SIG-M5 (cell line): ENCODE measurements around the gene GON4L.
"Not testable (repeated sequence)": the region's sequence is repeated elsewhere in the genome, so short reads cannot be mapped to it uniquely, and the experiment has no call there.

Source experiments
- DNase-seq: peaks from one replicate; lab custom pipeline; 2025; lab: John Stamatoyannopoulos, UW

GON4L gene

DNA sequence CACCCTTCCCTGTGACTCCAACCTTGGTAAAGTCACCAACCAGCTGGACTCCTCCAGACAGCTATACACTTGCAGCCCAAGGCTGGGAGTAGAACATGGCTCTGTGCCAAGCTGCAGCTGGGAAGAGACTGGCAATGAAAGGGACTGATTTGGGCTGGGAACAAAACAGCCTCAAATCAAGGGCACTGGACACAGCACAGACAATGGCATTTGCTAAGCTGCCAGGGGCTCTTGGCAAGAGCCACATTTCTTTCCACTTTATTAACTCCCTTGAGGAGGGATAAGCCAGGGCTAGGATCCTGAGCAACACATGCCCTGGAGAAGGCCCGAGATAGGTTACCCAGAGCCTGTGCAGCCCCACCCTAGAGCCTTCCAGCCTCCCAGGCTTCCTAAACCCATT lies 14.4 kb upstream of the GON4L start:
- no peak for DNase-seq

DNA sequence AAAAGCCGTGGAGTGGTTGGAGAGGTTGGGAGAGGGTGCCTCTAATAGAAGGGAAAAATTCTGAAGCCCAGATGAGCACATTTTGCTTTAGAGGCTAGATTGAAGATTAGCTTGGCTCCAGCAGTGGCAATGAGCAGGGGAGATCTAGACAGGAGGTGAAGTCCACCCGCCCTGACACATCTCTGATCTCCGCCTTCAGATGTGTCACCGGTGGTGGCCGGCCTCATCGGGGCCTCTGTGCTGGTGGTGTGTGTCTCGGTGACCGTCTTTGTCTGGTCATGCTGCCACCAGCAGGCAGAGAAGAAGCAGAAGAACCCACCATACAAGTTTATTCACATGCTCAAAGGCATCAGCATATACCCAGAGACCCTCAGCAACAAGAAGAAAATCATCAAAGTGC lies 10.8 kb upstream of the GON4L start:
- DNase-seq, result no peak

DNA sequence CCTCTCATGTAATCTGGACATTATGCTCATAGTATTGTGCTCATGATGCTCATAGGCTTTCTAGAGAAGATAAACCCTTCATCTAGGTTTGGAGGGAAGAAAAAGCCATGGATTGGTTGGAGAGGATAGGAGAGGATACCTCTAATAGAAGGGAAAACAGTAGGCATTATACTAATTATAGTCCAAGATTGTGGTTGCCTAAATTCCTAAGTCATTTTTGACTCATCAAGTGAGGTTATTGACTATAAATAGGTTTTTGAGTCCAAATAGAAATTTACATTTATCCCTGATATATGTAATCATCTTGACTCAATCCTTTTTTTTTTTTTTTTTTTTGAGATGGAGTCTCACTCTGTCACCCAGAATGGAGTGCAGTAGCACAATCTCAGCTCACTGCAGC lies 7.4 kb upstream of the GON4L start:
- DNase-seq, result no peak

DNA sequence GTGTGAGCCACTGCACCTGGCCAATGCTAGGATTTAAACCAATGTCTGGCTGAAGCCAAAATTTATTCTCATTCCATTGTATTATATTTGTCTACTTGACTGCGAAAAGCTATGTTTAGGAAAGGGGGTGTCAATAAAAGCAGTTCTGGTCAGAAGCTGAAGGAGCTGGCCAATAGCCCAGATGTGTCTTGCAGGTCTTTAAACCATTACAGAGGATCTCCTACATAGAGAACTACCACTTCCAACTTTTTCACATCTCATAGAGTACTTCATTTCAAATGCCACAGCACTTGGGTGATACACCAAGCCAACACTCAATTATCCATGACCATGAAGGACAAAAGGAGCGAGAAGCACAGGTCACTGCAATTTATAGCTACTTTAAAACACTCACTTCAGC lies 4.9 kb upstream of the GON4L start:
- no peak for DNase-seq

DNA sequence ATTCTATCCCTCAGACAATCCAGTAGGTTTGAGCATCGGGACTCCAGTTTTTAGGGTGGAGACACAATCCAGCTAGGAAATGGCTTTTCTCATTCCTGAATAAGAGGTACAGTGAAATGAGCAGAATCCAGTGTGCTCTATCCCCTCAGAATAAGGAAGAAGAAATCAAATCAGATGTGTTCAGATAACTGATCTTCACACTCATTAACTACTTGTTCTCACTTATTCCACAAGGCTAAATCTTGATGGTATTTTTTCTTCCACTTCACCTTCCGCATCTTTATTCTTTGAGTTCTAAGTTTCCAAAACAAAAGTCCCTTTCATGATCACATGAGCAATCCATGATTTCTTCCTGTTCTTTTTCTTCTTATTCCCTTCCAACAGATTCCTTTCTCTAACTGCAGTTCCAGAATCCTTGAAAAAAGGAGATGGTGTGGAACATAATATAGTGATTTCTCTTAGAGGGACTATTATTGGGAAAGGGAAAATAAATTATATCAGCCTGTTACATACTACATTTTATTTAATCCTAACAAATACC lies 4.0 kb upstream of the GON4L start:
- DNase-seq, result no peak

DNA sequence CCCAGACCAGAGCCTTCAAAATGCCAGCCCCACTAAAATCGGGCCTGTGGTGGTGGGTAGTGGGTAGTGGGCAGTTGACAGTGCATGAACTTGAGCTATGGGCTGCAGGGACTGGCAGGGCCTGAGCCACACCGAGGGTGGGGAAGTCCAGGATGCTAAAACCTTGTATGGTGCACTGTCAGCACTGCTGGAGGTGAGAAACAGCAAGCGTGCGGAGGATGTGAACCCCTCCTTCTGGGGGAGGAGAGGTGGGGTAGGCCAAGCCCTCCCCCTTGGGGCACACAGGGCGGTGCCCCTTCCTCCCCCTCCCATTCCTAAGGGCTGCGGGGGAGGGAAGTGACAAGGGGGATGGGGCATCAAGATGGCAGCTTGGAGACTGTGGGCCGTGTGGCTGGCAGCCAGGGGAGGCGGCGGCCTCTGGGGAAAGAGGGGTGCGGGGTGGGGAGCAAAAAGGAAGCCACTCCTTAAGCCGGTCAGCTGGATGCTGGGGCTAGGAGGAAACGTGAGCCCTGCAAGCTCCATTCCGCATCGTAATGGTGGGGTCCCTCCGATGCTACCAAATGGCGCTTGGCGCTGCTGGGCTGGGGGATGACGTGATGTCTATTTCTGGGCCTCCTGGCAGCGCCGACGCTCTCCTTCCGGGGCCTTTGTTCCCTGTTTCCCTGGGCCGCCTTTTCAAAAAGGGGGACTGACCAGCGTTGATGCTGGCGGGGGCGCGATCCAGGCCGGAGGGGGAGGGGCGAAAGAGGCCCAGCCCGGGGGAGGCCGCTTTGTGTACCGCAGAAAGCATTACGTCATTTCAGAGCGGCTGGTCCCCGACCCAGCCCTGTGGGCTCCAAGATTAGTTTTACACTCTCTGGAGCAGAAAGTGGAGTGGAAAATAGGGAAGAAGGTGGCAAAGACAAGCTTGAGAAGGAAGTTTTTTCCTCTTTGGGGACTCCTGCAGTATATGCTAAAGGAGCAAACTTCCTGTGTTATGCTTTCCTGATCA lies 3.2 kb upstream of the GON4L start:
- peak; percentile 31 for DNase-seq

DNA sequence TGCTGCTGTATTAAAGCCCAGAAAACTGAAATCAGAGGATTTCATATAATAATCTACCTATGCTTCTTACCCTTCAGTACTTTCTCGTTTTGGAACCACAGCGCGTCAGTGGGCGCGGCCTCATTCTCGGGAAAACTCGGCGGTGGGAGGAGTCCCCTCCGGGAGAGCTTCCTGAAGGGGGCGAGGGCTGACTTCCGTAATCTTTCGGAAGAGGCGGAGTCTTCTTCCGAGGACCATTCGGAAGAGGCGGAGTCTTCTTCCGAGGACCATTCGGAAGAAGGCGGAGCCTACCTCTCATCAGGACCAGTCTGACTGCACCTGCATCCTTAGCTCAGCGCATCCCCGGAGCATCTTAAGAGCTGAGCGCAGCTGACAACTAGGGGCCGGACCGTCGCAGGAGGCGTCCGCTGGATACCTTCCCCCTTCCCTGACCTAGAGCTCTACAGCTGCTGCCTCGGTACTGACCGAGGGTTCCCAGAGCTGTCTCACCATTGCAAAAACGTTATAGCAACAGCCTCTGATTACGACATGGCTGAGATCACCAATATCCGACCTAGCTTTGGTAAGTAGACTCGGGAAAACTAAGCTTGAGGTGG lies 2.3 kb upstream of the GON4L start, which contains the start of gene SYT11:
Gene SYT11, plus strand, starts transcription at position 334 of the 596 bp plus-strand sequence. Its CDS starts 195 bp downstream, at position 529.
- peak; percentile 84 for DNase-seq

DNA sequence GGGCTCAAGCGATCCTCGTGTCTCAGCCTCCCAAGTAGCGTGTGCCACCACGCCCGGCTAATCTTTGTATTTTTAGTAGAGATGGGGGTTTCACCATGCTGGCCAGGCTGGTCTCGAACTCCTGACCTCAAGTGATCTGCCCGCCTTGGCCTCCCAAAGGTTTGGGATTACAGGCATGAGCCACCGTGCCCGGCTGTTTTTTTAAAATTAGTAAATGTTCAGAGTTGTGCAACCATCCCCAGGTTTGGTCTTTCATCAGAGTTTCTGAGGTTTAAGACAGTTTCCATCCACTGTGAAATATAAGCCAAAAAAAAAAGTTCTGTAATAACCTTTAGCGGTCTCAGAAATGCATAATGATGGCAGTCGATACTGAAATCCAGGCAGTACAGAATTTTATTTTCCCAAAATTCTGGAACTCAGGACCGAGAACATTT lies 1.8 kb upstream of the GON4L start:
- peak; percentile 86 for DNase-seq

DNA sequence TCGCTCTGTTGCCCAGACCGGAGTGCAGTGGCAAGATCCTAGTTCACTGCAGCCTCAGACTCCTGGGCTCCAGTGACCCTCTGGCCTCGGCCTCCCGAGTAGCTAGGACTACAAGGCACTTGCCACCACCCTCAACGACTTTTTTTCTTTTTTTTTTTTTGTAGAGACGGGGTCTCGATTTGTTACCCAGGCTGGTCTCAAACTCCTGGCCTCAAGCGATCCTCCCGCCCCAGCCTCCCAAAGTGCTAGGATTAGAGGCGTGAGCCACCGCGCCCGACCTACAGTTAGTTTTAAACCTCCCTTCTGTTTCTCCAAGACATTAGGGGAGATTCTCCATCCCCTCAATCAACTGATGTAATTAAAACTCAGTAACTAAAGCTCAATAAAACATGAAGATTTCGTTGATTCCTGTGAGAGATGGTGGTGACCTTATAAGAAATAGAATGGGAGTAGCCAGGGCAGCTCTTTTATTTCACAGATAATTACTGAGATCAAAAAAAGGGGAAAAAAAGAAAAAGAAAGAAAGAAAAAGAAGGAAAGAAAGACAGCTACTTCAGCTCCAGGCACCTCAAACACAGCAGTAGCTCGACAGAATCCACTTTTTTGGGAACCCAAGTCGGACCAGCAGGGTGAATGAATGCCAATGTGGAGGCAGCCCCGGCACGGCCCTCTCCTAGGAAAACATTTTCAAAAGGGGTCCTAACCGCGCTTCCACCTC lies 598 bp downstream of the GON4L start:
- no peak for DNase-seq

DNA sequence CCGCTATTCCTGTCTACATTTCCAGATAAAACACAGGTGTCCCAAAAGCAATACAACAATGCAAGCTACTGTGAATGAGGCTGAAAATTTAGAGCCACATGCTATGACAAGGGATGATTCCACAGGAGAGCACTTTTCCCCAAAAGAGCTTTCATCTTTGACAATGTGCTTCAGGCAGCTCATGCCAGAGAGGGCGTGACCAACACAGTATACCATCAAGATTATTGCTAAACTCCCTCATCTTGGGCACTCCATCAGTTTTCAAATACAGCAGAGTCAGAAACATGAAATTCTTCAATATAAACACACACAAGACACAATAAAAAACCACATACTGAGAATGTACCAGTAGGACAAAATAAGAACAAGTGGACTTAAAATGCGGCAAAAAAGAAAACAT lies 6.7 kb downstream of the GON4L start:
- no peak for DNase-seq

DNA sequence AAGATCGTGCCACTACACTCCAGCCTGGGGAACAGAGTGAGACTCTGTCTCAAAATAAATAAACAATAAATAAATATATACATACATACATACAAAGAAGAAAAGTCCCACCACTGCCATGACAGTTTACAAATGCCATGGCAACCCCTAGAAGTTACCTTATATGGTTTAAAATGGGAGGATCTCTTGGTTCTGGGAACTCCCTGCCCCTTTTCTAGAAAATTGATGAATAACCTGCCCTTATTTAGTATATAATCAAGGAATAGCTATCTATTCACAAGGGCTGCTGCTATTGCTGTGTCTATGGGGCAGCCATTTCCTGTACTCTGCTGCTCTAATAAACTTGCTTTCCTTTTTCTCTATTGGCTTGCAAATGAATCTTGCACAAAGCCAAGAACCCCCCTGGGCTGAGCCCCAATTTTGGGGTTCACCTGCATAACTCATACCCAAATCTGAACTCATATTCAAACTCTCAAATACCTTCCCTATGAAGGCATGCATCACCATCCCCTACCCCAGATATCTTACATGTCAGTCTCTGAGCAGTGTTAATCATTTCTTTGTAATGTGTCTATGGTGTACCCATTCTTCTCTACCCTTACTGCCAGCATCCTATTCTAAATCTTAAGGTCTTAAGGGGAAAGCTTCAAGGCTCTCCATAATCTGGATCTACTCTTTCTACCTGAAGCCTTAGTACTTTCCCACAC lies 9.0 kb downstream of the GON4L start:
- no peak for DNase-seq

DNA sequence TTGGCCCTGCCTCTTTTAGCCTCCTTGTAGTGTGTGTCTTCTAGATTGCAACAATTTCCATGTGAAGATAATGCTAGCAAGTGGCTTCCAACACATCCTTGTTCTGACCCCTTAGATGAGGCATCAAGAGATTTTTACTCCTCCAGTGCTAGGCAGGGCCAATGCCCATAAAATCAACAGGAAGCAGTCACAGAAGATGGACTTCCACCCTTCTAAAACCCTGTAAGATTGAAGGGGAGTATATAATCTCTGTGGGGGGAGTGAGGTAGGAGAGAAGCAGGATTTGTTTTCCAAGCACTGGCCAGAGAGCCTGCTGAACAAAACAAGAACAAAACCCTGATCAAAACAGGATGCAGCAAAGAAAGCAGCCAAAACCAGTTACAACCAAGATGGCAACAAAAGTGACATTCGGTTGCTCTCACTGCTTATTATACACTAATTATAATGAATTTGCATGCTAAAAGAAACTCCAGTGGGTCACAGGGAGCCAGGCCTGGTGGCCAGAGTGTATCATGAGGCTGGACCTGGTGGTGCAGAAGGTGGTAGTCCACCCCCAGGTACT lies 12.1 kb downstream of the GON4L start:
- no peak for DNase-seq

DNA sequence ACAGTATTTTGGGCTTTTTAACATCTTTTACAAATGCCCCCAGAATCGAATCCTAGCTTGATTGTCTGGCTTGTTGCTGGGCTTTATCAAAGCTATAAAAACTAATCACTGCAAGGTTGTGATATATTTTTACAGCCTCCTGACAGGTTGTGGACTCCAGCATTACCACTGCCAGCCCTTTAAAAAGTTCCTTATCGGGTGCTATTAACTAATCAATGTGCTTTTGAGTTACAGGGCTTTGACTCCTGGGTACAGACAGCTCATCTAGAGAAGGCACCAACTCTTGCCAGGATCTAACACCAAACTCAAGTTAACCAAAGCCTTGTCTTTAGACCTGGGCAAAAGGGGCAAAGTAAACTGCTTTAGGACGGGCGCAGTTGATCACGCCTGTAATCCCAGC lies 16.6 kb downstream of the GON4L start:
- DNase-seq, result no peak

DNA sequence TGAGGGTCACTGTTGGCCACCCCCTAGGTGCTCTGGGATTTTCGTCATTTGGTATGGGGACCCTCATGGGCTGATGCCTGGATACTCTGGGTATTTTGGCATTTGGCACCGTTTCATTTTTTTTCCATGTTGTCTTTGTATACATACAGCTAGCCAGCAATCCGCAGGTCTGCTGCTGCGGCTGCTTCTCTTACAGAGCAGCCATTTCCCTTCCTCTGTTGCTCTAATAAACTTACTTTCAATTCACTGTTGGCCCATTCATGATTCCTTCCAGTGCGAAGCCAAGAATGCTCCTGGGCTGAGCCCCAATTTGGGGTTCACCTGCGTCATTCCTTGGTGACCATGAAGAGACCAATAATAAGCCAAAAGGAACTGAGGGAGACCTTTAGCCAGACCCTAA lies 21.5 kb downstream of the GON4L start:
- no peak for DNase-seq

DNA sequence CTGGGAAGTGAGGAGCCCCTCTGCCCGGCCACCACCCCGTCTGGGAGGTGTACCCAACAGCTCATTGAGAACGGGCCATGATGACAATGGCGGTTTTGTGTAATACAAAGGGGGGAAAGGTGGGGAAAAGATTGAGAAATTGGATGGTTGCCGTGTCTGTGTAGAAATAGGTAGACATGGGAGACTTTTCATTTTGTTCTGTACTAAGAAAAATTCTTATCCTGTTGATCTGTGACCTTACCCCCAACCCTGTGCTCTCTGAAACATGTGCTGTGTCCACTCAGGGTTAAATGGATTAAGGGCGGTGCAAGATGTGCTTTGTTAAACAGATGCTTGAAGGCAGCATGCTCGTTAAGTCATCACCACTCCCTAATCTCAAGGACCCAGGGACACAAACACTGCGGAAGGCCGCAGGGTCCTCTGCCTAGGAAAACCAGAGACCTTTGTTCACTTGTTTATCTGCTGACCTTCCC lies 22.1 kb downstream of the GON4L start:
- DNase-seq, result not testable (repeated sequence)

DNA sequence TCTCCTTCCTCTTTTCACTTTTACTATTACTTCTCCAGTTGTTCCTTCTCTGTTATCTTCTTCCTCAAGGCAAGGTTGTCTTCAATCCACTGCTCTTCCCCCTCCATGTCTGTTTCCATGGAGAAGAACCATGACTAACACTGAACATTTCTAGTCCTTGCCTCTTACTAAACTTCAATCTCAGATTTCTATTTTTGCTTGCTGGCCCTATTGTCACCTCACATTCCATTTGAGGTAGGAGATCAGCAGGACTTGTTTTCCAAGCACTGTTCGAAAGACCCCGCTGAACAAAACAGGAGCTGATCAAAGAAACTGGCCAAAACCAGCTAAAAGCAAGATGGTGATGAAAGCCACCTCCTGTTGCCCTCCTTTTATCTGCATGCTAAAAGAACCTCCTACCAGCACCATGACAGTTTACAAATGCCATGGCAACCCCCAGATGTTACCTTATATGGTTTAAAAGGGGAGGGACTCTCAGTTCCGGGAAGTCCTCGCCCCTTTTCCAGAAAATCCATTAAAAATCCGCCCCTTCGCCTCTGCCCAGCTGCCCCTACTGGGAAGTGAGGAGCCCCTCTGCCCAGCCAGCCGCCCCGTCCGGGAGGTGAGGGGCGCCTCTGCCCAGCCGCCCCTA lies 22.6 kb downstream of the GON4L start:
- peak; percentile 23 for DNase-seq

DNA sequence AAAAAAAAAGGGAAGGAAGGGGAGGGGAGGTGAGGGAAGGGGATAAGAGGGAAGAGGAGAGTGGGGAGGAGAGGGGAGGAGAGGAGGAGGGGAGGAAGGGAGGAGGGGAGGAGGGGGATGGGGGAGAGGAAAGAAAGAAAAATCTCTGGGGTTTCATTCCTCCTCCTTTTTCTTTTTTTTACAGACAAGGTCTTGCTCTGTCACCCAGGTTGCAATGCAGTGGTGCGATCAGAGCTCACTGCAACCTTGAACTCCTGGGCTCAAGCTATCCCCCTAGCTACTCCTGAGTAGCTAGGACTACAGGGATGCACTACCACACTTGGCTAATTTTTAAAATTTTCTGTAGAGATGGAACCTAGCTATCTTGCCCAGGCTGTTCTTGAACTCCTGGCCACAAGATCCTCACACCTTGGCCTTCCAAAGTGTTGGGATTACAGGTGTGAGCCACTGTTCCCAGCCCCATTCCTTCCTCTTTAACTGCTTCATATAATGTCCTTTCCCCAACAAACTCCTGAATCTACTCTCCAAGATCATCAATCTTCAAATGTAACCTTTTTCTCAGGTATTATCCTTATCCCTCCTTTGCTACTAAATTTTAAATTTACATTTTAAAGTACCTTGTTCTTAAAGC lies 23.2 kb downstream of the GON4L start:
- DNase-seq, result no peak

DNA sequence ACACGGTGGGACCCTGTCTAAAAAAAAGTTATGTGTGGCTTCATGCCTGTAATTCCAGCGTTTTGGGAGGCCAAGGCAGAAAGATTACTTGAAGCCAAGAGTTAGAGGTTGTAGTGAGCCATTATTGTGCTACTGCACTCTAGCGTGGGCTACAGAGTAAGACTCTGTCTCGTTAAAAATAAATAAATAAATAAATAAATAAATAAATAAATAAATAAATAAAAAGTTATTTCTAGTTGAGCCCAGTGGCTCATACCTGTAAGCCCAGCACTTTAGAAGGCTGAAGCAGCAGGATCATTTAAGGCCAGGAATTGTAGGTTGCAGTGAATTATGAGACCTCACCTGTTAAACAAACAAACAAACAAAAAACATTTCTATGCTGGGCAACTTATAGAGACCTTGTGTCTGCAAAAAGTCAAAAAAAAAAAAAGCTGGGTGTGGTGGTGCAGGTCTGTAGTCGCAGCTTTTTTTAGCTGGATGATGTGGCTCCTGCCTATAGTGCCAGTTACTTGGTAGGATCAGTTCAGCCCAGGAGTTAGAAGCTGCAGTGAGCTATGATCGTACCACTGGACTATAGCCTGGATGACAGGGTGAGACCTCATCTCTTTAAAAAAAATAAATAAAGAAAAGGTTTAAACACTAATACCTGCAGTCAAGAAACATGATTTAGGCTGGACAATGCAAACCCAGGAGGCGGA lies 25.6 kb downstream of the GON4L start:
- no peak for DNase-seq

DNA sequence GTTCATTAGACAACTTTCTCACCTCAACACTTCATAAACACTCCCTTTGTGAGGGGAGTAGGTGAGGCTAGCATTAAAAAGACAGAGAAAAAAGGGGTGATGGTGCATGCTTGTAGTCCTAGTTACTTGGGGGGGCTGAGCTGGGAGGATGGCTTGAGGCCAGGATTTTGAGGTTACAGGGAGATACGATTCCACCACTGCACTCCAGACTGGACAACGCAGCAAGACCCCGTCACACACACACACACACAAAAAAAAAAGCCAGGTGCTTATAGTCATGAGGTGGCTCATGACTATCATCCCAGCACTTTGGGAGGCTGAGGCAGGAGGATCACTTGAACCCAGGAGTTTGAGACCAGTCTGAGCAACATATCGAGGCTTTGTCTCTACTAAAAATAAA lies 29.6 kb downstream of the GON4L start:
- DNase-seq, result no peak

DNA sequence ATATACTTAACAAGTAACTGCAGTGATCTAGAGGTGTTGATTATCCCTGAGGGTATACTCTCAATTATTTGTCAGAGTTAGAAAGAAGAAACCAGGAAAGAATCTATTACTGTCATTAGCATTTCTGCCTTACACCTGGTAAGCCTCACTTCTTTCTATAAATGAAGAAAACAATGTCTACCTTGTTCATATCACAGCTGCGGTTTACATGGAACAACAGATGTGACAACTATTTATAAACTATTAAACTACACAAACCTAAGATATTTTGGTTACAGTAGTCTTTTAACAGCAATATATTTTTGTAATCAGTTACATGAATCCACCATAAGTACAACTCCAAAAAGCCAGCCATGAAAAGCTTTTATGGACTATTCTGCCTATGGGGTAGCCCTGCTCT lies 40.7 kb downstream of the GON4L start:
- DNase-seq, result no peak
